ENCODE results near the gene MX2.
"Not testable (repeated sequence)": the region's sequence is repeated elsewhere in the genome, so short reads cannot be mapped to it uniquely, and the experiment has no call there.

MX2 gene

GRCh38 chr21:41410767-41411448 lies 49.1 kb downstream of the MX2 start:
- DNase-seq (ENCODE audit: low spot score), result no peak
- no peak overlapping the region for H3K4me3 ChIP-seq (ENCODE audit: severe bottlenecking)
- TF ChIP-seq CTCF (IDR thresholded peaks at IDR 0.05; ENCODE audit: poor library complexity, severe bottlenecking), result no peak

GRCh38 chr21:41411449-41412089 lies 49.7 kb downstream of the MX2 start:
- no peak for DNase-seq (ENCODE audit: low spot score)
- H3K4me1 ChIP-seq (ENCODE audit: insufficient read depth, poor library complexity, severe bottlenecking), result no peaks in the 10 kb centered on the region

More at GRCh38 chr21:41410767-41411448, 49.1 kb downstream of the MX2 start:
- ATAC-seq (ENCODE audit: low read depth), result no peak
- Histone ChIP-seq H3K27me3 (ENCODE audit: insufficient read depth, poor library complexity, severe bottlenecking) (no peaks in the 10 kb centered on the region), H3K9me3 (ENCODE audit: severe bottlenecking) (no peaks in the 10 kb centered on the region), H3K27ac (ENCODE audit: poor library complexity, severe bottlenecking) (no peak overlapping the region), H3K36me3 (ENCODE audit: low read depth) (no peaks in the 10 kb centered on the region), H3K4me1 (ENCODE audit: insufficient read depth, poor library complexity, severe bottlenecking) (no peaks in the 10 kb centered on the region)

GRCh38 chr21:41417505-41417904 lies 55.7 kb downstream of the MX2 start:
- not testable (repeated sequence) for H3K36me3 ChIP-seq (ENCODE audit: low read depth); H3K4me3 ChIP-seq (ENCODE audit: severe bottlenecking); H3K9me3 ChIP-seq (ENCODE audit: severe bottlenecking); H3K27me3 ChIP-seq (ENCODE audit: insufficient read depth, poor library complexity, severe bottlenecking); ATAC-seq (ENCODE audit: low read depth); DNase-seq (ENCODE audit: low spot score); H3K27ac ChIP-seq (ENCODE audit: poor library complexity, severe bottlenecking); H3K4me1 ChIP-seq (ENCODE audit: insufficient read depth, poor library complexity, severe bottlenecking)

More at GRCh38 chr21:41411449-41412089, 49.7 kb downstream of the MX2 start:
- TF ChIP-seq CTCF (IDR thresholded peaks at IDR 0.05; ENCODE audit: poor library complexity, severe bottlenecking), result no peak
- H3K27ac ChIP-seq (ENCODE audit: poor library complexity, severe bottlenecking), result no peak overlapping the region
- H3K4me3 ChIP-seq (ENCODE audit: severe bottlenecking), result no peak overlapping the region
- no peaks in the 10 kb centered on the region for H3K36me3 ChIP-seq (ENCODE audit: low read depth)
- ATAC-seq (ENCODE audit: low read depth), result no peak
- no peaks in the 10 kb centered on the region for H3K27me3 ChIP-seq (ENCODE audit: insufficient read depth, poor library complexity, severe bottlenecking)
- no peaks in the 10 kb centered on the region for H3K9me3 ChIP-seq (ENCODE audit: severe bottlenecking)

GRCh38 chr21:41418393-41418792 lies 56.6 kb downstream of the MX2 start:
- no peak for ATAC-seq (ENCODE audit: low read depth)

More at GRCh38 chr21:41418393-41418792, 56.6 kb downstream of the MX2 start:
- Histone ChIP-seq H3K27me3 (ENCODE audit: insufficient read depth, poor library complexity, severe bottlenecking) (no peaks in the 10 kb centered on the region), H3K4me3 (ENCODE audit: severe bottlenecking) (no peak overlapping the region), H3K27ac (ENCODE audit: poor library complexity, severe bottlenecking) (no peak overlapping the region), H3K36me3 (ENCODE audit: low read depth) (no peaks in the 10 kb centered on the region), H3K9me3 (ENCODE audit: severe bottlenecking) (no peaks in the 10 kb centered on the region), H3K4me1 (ENCODE audit: insufficient read depth, poor library complexity, severe bottlenecking) (peaks cover 9% of the 10 kb centered on the region)
- DNase-seq (ENCODE audit: low spot score), result no peak
- no peak for TF ChIP-seq CTCF (IDR thresholded peaks at IDR 0.05; ENCODE audit: poor library complexity, severe bottlenecking)
